Effector CD4-positive, alpha-beta T cell (primary cell): ENCODE results near the gene ZBTB9.
"Not testable (repeated sequence)": the region's sequence is repeated elsewhere in the genome, so short reads cannot be mapped to it uniquely, and the experiment has no call there.

ENCODE experiments used
- DNase-seq: peaks from one replicate; pipeline ENCODE4 v3.0.0-alpha.2; 2020

ZBTB9 gene

DNA sequence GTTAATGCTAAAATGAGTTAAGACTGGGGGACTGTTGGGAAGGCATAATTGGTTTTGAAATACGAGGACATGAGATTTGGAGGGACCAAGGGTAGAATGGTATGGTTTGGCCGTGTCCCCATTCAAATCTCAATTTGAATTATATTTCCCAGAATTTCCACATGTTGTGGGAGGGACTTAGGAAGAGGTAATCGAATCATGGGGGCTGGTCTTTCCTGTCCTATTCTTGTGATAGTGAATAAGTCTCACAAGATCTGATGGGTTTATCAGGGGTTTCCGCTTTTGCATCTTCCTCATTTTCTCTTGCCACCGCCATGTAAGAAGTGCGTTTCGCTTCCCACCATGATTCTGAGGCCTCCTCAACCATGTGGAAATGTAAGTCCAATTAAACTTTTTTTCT lies 12.7 kb downstream of the ZBTB9 start:
- no peak for DNase-seq

DNA sequence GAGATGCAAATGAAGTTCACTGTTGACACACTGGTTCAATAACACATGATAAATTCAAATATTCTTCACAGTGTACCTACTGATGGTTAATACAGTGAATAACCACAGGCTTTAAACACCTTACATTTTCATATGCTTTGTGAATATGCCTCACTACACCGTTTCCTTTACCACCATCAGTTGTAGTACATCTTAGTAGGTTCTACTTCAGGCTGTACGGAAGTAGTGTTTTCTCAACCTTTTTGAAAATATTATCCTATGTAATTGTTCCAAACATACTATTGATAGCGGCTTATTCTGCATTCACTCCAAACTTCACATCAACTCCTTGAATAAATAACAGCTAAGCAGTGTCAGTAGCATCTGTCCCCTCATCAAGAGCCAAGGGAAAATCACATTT lies 15.3 kb downstream of the ZBTB9 start:
- no peak for DNase-seq

DNA sequence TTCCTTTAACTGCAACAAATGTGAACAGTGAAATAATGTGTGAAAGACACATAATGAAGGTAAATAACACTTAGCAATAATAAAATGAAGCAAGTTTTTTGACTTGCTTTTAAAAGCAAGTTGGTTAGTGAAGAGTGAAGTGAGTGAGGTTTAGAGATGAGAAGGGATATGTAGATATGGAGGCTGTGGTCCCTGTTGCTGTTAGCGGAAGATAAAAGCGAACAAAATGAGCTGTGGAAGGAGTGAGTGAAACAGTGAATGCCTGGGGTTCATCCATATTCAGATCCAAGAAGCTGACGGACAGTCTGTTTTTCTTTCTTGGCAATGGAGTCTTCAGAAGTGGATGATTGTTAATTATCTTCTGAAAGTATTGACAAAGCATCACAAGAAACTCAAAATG lies 23.5 kb downstream of the ZBTB9 start:
- DNase-seq, result no peak

DNA sequence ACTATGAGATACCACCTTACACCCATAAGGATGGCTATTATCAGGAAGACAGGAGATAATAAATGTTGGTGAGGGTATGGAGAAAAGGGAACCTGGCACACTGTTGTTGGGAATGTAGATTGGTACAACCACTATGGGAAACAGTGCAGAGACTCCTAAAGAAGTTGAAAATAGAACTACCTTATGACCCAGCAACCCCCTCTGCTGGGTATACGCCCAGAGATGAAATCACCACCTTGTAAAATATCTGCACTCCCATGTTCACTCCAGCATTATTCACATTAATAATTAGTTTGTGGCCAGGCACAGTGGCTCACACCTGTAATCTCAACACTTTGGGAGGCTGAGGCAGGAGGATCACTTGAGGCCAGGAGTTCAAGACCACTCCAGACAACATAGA lies 26.8 kb downstream of the ZBTB9 start:
- DNase-seq, result no peak

DNA sequence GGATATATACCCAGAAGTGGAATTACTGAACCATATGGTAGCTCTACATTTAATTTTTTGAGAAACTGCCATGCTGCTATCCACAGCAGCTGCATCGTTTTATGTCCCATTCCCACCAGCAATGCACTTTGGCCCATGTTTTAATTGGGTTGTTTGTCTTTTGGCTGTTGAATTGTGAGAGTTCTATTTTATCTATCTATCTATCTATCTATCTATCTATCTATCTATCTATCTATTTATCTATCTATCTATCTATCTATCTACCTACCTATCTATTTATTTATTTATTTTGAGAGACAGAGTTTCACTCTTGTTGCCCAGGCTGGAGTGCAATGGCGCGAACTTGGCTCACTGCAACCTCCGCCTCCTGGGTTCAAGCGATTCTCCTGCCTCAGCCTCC lies 28.2 kb downstream of the ZBTB9 start:
- not testable (repeated sequence) for DNase-seq

DNA sequence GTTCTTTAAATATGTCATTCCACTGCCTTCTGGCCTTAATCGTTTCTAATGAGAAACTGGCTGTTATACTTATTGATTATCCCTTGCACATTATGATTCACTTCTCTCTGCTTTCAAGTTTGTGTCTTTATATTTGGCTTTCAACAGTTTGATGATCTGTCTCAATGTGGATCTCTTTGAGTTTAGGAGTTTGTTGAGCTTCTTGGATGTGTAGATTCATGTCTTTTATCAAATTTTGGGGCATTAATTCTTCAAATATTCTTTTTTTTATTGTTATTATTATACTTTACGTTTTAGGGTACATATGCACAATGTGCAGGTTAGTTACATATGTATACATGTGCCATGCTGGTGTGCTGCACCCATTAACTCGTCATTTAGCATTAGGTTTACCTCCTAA lies 29.3 kb downstream of the ZBTB9 start:
- DNase-seq, result no peak

DNA sequence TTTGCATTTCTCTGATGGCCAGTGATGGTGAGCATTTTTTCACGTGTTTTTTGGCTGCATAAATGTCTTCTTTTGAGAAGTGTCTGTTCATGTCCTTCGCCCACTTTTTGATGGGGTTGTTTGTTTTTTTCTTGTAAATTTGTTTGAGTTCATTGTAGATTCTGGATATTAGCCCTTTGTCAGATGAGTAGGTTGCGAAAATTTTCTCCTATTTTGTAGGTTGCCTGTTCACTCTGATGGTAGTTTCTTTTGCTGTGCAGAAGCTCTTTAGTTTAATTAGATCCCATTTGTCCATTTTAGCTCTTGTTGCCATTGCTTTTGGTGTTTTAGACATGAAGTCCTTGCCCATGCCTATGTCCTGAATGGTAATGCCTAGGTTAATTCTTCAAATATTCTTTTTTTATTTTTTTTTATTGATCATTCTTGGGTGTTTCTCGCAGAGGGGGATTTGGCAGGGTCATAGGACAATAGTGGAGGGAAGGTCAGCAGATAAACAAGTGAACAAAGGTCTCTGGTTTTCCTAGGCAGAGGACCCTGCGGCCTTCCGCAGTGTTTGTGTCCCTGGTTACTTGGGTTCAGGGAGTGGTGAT lies 30.4 kb downstream of the ZBTB9 start:
- DNase-seq, result not testable (repeated sequence)

DNA sequence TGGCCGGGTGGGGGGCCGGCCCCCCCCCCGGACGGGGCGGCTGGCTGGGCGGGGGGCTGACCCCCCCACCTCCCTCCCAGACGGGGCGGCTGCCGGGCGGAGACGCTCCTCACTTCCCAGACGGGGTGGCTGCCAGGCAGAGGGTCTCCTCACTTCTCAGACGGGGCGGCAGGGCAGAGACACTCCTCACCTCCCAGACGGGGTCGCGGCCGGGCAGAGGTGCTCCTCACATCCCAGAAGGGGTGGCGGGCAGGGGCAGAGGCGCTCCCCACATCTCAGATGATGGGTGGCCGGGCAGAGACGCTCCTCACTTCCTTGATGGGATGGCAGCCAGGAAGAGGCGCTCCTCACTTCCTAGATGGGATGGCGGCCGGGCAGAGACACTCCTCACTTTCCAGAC lies 31.3 kb downstream of the ZBTB9 start:
- not testable (repeated sequence) for DNase-seq

DNA sequence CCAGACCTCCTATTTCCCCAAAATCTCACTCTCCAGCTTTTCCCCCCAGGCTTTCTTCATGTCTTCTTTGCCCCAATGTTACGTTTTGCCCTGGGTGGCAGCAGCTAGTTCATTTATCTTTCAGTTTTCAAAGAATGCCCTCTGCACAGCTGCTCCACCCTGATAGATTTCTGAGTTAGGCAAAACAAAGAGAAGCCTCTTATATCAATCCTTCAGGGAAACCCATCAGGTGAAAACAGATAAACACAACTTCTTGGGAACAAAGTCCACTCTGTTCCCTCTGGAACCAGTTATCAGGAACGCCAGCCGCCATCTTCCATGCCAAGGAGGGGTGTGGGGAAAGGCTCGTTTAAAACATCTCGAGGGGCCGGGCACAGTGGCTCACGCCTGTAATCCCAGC lies 34.0 kb downstream of the ZBTB9 start:
- DNase-seq, result no peak

DNA sequence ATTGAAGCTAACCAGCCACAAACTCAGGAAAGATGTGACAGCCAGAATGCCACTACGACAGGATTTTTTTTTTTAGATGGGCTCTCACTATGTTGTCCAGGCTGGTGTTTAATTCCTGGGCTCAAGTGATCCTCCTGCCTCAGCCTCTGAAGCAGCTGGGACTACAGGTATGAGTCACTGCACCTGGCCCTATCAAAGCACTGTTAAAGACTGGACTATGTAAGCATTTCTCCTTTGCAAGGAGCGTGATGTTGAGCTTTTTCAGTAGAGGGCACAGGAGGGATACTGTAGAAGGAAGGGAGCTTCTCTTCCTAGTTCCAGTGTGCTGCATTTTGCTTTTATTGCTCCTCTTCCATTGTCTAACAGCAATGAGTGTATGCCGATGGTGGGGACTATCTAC lies 35.8 kb downstream of the ZBTB9 start:
- DNase-seq, result no peak

DNA sequence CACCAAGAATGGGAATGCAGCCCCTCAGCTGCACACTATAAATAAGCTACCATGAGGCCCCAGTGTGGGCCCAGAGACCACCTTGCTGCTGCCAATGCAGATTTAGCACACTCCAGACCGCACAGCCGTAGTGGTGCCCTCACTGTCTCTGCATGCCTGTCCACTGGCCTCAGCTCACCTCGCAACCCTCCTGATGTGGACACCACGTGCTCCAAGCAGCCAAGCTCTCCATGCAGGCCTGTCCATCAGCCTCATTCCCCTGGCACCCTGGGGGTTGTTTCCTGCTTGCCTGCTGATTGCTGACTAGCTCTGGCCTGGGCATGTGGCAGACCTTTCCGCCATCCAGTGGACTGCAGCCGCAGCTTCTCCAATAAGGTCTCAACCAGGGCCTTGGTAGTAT lies 36.2 kb downstream of the ZBTB9 start:
- DNase-seq, result no peak

DNA sequence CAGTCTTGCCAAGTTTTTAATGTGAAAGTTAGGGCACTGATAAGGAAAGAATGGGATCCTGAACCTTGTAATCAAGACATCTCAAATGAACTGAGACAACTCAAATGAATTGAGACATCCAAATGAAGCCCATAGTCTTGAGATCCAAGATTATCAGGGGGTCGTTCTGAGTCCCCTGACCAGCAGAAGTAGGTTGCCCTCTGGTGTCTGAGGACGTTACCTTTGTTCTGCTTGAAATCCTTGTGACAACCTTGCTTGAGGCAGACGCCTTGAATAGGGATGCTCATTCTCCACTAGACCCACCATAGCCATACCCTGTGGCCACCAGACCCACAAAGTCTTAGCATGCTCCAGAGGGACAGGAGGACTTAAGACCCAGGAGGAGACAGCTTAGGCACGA lies 37.7 kb downstream of the ZBTB9 start:
- DNase-seq, result no peak

DNA sequence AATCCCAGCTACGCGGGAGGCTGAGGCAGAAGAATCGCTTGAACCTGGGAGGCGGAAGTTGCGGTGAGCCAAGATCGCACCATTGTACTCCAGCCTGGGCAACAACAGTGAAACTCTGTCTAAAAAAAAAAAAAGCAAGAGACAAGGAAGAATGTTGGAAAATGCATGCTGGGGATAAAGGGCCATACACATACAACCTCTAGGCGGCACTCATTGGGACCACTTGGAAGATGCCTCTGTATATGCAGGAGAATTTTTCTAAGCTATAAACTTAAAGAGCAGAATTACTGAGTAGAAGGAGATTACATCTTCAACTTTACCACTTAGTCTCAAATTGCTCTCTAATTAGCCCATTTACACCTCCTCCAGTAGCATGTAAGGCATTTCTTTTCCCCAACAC lies 42.8 kb downstream of the ZBTB9 start:
- DNase-seq, result no peak

DNA sequence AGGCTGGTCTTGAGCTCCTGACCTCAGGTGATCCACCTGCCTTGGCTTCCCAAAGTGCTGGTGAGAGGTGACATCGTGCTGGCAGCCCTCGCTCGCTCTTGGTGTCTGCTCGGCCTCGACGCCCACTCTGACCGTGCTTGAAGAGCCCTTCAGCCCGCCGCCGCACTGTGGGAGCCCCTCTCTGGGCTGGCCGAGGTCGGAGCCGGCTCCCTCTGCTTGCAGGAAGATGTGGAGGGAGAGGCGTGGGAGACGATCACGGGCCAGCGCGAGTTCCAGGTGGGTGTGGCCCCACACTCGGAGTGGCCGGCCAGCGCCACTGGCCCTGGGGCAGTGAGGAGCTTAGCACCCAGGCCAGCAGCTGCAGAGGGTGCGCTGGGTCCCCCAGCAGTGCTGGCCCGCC lies 48.1 kb downstream of the ZBTB9 start:
- no peak for DNase-seq

DNA sequence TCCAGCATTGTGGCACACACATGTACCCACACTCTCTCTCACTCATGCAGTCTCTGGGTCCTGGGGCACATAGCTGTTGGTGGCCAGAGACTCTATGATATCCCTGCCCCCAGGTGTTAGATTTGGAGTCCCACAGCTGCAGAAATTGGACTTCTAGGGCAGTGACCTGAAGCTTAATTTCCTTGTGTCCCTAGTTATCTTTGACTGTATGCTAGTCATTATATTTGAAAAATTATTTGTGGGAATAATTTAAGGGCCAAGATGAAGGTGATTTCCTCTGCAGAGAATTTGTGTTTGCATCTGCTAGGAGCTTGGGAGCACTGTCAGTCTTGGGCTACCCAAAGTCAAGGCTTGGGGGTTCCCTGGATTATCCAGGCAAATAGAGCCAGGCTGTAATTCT lies 50.1 kb downstream of the ZBTB9 start:
- DNase-seq, result no peak

DNA sequence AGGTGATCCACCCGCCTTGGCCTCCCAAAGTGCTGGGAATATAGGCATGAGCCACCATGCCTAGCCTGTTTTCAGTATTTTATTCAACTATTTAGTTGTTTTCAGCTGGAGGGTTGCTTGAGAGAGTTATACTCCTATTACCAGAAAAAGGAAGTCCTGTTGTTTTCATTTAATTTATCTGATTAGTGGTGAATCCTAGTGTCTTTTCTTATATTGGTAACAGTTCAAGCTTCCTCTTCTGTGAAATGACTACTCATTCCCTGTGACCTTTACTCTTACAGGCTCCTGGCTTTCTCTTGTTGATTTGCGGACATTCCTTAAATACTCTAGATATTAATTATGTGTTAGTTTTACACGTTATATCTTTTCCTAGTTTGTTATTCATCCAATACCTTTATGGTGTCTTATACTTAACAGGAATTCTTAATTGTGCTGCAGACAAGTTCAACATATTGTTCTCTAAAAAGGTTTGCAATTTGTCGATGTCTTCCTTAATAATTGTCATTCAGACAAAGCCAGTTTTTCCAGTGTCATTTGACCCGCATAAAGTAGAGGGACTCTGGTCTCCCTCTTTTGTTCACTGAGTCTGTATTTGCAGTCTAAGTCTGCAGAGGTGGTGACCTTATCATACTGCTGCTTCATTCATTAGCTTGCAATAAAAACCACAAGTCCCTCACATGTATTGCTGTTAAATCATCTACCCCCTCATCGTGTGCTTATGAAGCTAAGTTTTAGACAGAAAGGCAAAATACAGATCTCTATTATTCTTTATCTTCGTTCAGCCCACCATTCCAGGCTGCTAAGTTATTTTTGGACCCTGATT lies 51.4 kb downstream of the ZBTB9 start:
- DNase-seq, result no peak
